ENCODE results near the gene OR10G3.
"Not testable (repeated sequence)": the region's sequence is repeated elsewhere in the genome, so short reads cannot be mapped to it uniquely, and the experiment has no call there.

The OR10G3 gene

GRCh38 chr14:21579976-21580375, at the start of gene OR10G3:
TSS of gene OR10G3 (minus strand) at chr14:21580076. CDS start at chr14:21570744, 9,332 bp downstream.
- DNase-seq, result no peak

- DNase-seq, result no peak
Observed at GRCh38 chr14:21626491-21627230, 46.8 kb upstream of the OR10G3 start.

- DNase-seq, result no peak
Observed at GRCh38 chr14:21617614-21618013, 37.7 kb upstream of the OR10G3 start.

- DNase-seq, result no peak
Observed at GRCh38 chr14:21614240-21614639, 34.4 kb upstream of the OR10G3 start.

- no peak for DNase-seq
Observed at GRCh38 chr14:21612324-21612723, 32.4 kb upstream of the OR10G3 start.

GRCh38 chr14:21602181-21602580, 22.3 kb upstream of the OR10G3 start:
- DNase-seq, result not testable (repeated sequence)

- no peak for DNase-seq
Observed at GRCh38 chr14:21589317-21589716, 9.4 kb upstream of the OR10G3 start.

GRCh38 chr14:21575661-21576060, 4.2 kb downstream of the OR10G3 start:
- DNase-seq, result no peak

- no peak for DNase-seq
Observed at GRCh38 chr14:21572604-21573003, 7.3 kb downstream of the OR10G3 start.

- no peak for DNase-seq
Observed at GRCh38 chr14:21558703-21559170, 21.1 kb downstream of the OR10G3 start.

GRCh38 chr14:21557084-21557901, 22.6 kb downstream of the OR10G3 start:
- peak; percentile 58 to 66 for DNase-seq

GRCh38 chr14:21556378-21557083, 23.3 kb downstream of the OR10G3 start:
- DNase-seq, result no peak

- no peak for DNase-seq
Observed at GRCh38 chr14:21553266-21553665, 26.6 kb downstream of the OR10G3 start.

GRCh38 chr14:21544588-21544987, 35.3 kb downstream of the OR10G3 start:
- not testable (repeated sequence) for DNase-seq

GRCh38 chr14:21543963-21544362, 35.9 kb downstream of the OR10G3 start:
- DNase-seq, result no peak

GRCh38 chr14:21543521-21543960, 36.3 kb downstream of the OR10G3 start:
- DNase-seq, result no peak

- no peak for DNase-seq
Observed at GRCh38 chr14:21541413-21542074, 38.3 kb downstream of the OR10G3 start.

- no peak for DNase-seq
Observed at GRCh38 chr14:21539189-21539940, 40.5 kb downstream of the OR10G3 start.

GRCh38 chr14:21537090-21537424, 42.8 kb downstream of the OR10G3 start:
- DNase-seq, result no peak

- no peak for DNase-seq
Observed at GRCh38 chr14:21536418-21537089, 43.3 kb downstream of the OR10G3 start.

Measured in stimulated activated CD4-positive, alpha-beta T cell treated with anti-CD3 and anti-CD28 coated beads, Interleukin-4, amount 100 ng/mL, for 4 hours (primary cell).